HG02571 (cell line): ENCODE results near the gene CCNJL.

Source experiments
- ATAC-seq: cut with Tn5 transposase; IDR thresholded peaks from one replicate; pipeline ENCODE4 v1.9.1; 2021; ENCODE audit warnings: mild to moderate bottlenecking, moderate library complexity; ENCODE audit not compliant: unreplicated experiment

CCNJL gene

GRCh38 chr5:160230686-160231527 is 81.5 kb downstream of the CCNJL start:
- peak; percentile 42 for ATAC-seq

GRCh38 chr5:160229190-160229742 is 83.1 kb downstream of the CCNJL start, which contains the start of gene FABP6:
Gene FABP6, plus strand, starts transcription at chr5:160229506. Its CDS starts 52 bp downstream, at chr5:160229558.
- no peak for ATAC-seq

- no peak for ATAC-seq
Observed at GRCh38 chr5:160227012-160227411, 85.4 kb downstream of the CCNJL start.

DNA sequence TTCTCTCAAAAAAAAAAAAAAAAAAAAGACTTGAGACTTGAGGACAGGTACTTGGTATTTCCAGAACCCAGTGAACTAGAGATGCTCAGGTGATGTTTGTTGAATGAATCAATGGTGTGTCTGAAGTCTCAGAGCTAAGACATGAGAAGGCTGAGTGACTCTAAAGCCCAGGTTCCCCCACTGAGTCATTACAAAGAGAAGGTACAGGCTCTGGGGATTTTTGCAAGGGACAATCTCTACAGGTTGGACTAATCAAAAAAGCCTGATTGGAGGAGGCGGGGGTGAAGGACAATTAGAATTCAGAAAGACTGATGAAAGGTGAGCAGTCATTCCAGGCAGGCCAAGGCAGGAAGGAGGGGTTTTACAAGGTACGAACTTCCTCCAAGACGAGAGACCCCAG is 91.3 kb downstream of the CCNJL start:
- peak; percentile 90 for ATAC-seq

DNA sequence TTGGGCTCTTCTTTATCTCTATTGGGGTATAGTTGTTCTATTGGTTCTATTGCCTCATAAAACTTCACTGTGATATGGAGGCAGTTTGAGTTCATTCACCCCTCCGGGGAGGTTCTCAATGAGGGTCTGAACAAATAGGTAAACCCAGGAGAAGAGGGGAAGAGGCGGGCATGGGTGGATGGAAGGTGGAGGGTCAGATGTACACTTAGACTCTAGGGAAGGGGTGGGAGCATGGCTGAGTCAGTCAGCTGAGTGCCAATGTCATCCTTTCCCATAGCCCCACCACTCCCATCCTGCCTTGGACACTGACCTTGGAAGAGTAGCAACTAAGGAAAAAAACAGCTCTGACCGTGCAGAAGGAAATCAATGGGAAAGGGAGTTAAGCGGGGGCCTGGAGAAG is 93.0 kb downstream of the CCNJL start:
- no peak for ATAC-seq

- no peak for ATAC-seq
Observed at GRCh38 chr5:160213537-160213936, 98.8 kb downstream of the CCNJL start.

DNA sequence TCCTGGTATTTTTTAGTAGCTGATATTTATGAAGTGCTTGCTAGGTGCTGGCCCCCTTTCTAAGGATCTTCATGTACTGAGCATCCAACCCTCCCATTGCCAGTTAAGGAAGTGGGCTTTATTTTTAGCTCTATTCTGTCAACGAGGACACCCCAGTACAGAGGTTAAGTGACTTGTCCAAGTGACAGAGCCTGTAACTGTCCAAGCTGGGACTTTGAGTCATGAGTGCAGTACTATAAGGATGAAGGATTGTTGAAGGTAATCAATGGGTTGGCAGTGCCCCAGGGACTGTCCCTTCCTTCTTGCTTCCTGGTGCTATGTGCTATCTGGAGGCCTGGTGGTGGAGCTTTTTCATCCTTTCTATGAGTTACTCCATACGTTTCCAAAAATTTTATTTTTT is 101.0 kb downstream of the CCNJL start:
- no peak for ATAC-seq

DNA sequence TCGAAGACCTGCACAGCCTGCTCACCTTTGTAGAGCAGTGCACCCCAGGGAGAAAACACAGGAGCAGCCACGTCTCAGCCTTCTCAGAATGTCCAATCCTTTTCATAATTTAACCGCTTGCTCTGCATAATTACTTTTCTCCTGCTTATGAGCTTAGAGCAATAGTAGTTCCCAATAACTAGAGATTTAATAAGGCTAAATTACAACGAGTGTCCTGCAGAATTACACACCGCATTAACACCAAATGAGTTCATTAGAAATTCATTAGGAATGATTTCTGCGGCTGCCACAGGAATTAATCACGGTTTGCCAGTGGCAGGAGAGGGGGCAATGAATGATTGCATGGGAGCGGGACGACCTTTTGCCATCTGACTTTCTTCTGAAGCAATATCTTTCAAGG is 101.8 kb downstream of the CCNJL start:
- ATAC-seq = no peak

- ATAC-seq = no peak
Observed at GRCh38 chr5:160209917-160210316, 102.4 kb downstream of the CCNJL start.

GRCh38 chr5:160207061-160207460 is 105.3 kb downstream of the CCNJL start:
- ATAC-seq = no peak
